GM19023 (cell line): ENCODE measurements around the gene NLRP1.

Experiments used
- ATAC-seq: cut with Tn5 transposase; IDR thresholded peaks from one replicate; pipeline ENCODE4 v1.9.1; 2021; ENCODE audit warnings: mild to moderate bottlenecking, moderate library complexity; ENCODE audit not compliant: unreplicated experiment

NLRP1 gene

DNA sequence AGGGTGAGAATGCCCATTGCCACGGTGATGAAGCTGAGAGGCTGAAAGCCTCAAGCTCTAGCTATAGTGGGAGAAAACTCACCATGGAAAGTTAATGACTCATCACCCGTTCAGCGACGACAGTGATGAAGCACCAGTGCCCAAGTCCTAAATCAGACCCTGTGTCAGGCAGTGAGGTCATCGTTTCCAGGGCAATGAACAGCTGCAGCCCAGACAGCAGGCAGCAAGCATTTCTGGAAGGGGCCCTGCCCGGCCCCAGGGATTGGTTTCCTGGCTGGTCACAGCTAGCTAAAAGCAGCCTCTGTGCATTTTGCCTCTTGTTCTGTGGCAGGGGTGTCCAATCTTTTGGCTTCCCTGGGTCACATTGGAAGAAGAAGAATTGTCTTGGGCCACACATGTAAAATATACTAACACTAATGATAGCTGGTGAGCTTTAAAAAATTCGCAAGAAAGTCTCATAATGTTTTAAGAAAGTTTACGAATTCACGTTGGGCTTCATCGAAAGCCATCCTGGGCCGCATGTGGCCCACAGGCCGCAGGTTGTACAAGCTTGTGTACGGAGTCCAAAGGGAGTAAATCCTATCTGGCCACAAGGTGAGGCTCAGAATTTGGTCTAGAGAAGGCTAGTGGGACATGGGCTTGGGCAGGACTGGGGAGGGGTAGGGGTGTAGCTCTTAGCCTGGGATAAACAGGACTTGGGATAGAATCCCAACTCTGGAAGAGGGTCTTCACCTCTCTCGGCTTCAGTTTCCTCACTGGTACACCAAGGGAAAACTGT is 57.3 kb downstream of the NLRP1 start:
- ATAC-seq, result no peak

DNA sequence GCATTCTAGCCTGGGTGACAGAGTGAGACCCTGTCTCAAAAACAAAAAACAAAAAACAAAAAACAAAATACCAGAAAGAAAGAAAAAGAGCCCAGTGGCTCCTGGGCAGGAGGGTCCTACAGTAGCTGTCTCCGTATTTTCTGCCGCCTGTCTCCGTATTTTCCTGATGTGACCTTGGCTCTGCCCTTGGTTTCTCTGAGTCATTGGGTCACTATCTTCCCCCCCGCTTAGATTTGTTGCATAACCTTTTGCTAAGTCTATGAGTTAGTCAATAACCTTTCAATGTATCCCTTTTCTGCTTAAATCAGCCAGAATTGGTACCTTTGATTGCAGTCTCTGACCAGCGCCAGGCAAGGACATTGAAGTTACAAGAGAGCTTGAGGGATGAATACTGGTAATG is 61.1 kb downstream of the NLRP1 start:
- no peak for ATAC-seq

DNA sequence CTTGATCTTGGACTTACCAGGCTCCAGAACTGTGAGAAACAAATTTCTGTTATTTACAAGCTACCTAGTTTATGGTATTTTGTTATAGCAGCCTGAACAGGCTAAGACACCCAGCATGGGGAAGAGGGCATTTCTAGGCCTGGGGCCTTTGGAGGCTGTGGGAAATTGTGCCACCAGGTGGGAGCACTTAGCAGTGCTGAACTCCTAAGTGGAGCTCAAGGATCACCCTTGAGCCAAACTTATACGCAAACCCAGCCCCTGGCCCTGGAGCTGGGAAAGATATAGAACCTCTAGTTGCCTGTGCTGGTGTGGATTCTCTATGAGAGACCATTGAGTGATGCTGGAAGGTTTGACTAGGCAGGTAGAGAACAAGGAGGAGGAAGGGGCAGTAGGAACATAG is 61.8 kb downstream of the NLRP1 start:
- ATAC-seq, result no peak

DNA sequence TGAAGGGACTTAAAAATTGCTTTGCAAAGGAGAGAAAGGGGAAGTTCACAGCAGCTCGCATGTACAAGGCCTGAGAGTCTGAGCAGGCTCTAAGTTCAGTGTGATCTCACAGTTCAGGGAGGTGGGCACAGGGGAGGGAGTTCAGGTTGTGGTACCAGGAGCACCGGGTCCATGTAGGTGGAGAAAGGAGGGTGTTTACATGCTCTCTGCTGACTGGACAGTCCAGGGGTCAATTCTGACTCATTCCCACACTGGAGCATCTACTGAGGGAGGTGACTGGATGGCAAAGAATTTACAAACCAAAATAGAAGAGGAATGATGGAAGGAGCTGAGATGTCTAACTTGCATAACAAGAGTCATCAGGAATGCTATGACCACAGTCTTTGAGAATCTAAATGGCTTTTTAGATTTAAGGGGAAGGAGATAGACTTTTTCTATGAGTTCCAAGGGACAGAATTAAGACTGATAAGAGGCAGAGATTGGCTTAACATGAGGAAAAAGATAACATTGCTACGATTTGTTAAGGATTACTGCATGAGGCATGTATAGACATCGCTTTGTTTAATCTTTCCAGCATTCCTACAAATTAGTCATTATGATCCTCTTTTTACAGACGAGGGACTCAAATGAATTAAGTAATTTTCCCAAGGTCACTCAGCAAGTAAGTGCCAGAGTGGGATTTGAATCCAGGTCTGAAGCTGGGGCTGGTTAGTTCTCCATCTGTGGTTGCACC is 68.1 kb downstream of the NLRP1 start:
- no peak for ATAC-seq

DNA sequence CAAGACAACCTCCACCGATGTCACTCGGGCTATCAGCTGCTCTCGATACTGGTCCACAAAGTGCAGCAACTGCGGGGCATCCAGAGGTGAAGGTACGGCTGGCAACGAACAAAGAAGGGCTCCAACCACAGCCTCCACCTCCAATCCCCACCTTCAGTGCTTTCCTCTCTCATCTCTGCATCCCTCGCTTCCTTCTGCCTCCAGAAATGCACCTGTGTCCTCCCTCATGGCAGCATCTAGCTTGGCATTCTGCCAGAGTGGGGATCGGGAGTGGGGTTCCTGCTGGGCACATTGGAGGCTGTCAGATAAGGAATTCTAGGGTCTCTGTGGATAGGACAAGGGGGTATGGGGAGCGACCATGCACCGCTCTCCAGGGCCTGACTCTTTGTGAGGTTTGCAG is 69.3 kb downstream of the NLRP1 start:
- no peak for ATAC-seq

DNA sequence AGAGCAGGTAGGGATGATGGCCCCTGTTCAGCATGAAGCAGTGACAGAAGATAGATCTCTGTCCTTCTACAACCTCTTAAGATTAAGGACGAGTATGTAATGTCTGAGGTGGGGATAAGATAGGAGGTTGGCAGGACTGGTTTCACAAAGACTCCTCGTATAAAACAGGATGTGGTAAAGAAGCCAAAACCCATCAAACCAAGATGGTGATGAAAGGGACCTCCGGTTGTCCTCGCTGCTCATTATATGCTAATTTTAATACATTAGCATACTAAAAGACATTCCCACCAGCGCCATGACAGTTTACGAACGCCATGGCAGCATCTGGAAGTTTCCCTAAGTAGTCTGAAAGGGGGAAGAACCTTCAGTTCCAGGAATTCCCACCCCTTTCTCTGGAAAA is 70.7 kb downstream of the NLRP1 start:
- no peak for ATAC-seq

DNA sequence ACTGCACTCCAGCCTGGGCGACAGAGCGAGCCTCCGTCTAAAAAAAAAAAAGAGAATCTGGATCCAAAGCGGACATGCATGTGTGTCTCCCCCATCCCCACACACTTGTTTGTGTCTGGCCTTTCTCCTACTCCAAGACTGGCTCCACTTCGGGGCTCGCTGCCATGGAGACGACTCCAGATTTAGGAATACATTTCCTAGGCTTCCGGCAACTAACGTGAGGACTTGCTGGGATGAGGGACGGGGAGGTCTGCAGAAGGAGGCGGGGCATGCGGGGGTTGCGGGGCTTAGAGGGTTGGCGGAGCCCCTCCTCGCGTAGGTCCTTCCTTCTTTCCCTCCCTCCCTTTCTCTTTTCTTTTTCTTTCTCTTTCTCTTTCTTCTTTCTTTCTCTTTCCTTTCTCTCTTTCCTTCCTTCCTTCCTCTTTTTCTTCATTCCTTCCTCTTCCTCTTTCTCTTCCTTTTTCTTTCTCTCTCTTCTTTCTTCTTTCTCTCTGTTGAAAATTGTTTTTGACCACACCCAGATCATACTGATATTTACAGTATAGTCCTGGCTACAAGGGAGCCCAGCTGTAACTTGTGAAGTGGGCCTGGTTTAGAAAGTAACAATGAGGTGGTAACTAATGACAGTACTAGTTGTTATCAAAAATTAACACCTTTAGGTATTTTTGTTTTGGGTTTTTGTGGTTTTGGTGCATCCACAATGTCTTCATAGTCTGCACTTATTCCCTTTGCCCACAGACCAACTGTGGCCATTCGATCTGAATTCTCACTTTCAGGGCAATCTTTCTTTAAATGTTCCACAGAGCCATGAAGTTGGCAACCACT is 72.7 kb downstream of the NLRP1 start:
- no peak for ATAC-seq

DNA sequence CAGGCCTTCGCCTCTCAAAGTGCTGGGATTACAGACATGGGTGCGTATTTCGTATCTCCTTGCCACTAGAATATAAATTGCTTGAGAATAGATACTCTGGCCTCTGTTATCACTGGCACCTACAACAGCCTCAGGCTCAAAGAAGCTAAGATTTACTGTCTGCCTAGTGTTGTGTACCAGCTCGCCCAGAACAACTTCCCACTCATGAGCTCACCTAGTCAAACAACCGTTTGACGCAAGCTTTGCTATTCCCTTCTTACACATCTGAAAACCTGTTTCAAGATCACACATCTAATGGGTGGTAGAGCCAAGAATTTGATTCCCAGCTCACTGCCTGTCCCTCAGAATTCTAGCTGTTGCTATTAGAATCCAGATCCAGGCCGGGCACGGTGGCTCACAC is 73.5 kb downstream of the NLRP1 start:
- ATAC-seq, result no peak

DNA sequence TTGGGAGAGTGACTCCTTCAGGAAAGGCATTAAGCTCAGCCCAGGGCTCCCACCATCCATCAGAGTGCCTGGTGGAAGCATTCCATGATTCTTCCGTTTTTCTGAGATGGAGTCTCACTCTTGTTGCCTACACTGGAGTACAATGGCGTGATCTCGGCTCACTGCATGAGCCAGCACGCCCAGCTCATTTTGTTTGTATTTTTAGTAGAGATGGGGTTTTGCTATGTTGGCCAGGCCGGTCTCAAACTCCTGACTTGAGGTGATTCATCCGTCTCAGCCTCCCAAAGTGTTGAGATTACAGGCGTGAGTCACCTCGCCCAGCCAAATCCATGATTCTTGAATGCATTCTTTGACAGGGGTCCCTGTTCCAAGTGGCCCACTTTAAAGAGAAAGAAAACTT is 74.8 kb downstream of the NLRP1 start:
- no peak for ATAC-seq

DNA sequence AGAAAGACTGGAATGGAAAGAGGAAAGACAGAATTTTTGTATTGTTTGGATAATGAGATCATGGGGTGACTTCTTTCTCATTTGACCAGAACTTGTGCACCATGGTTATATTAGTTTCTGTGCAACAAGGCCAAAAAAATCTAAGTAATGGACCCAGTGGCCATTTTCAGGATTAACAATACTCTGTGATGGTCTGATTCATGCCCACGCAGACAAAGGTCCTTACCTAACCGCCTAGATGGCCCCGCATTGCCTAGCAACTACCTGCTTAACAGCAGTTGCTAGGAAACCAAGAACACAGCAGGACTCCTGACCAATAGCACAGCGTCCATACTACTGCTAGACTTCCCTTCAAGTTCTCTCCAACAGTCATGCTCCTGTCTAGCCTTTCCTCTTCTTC is 75.5 kb downstream of the NLRP1 start:
- ATAC-seq, result no peak

DNA sequence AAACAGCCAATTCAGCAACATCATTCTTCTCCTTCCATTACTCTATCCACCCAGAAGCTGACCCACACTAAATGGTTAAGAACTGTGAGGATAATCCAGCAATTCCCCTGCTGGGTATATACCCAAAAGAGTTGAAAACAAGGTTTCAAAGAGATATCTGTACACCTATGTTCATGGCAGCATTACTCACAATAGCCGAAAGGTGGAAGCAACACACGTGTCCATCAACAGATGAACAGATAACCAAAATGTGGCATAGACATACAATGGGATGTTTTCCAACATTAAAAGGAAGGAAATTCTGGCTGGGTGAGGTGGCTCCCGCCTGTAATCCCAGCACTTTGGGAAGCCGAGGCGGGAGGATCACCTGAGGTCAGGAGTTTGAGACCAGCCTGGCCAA is 78.0 kb downstream of the NLRP1 start:
- ATAC-seq, result no peak

DNA sequence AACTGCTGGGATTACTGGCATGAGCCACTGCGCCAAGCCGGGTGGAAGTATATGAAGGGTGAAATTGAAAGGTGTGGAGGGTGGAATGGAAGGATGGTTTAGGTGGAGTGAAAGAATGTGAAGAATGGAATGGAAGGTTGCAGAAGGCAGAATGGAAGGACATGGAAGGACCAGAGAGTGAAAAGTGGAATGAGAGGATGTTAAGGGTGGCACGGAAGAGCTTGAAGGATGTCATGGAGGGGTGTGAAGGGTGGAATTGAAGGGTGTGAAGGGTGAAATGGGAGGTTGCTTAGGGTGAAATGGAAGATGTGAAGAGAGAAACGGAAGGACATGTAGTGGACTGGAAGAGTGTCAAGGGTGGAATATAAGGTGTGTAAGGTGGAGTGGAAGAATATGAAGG is 81.8 kb downstream of the NLRP1 start:
- no peak for ATAC-seq

DNA sequence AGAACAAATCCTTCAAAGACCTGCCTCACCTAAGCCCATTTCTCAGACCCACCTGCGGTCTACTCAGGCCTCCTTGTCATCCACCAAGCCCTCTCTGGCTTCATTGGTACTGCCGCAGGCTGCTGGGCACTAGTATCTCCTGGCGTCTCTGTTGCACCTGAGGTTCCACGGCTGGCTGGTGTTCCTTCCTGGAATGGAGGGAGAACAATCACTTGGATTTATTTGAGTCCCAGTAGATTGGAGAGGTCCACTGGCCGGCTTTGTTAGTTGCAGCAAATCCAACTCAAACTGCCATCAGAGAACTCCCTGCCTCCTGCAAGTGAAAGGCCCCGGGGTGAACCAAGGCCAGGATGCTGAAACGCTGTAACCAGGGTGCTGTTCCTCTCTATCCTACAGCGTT is 82.6 kb downstream of the NLRP1 start:
- ATAC-seq, result no peak

DNA sequence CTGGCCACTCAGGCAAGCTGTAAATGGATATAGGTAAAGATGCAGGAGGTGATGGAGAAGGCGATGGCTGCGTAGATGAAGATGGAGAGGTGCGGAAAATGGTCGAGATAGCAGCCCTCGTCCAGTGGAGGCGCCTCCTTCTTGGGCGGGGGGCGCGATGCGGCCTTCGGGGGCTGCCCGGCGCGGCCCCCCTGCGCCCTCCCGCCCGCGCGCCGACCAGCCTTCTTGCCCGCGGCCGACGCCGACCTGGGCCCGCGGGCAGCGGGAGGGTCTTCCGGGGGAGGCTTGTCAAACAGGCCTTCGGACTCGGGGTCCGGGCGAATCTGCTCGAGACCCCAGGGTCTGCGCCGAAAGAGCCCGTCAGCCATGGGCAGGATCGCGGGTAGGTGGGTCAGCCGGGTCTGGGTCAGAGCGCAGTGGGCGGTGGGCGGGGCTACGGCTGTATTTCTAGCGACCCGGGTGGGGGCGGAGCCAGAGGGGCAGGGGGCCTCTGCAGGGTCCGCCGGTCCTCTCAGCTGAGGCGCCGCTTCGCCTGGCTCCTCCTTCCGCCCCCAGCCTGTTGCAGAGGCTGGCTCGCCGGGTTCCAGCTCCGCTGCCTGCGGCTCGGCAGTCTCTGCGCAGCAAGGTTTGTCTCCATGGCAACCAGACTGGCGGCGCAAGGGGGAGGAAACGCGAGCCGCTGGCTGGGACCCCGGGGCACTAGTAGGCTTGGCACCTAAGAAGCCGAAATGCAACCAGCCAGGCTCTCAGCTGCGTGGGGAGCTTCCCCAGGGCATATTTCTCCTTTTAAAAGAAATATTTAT is 83.5 kb downstream of the NLRP1 start:
- no peak for ATAC-seq

DNA sequence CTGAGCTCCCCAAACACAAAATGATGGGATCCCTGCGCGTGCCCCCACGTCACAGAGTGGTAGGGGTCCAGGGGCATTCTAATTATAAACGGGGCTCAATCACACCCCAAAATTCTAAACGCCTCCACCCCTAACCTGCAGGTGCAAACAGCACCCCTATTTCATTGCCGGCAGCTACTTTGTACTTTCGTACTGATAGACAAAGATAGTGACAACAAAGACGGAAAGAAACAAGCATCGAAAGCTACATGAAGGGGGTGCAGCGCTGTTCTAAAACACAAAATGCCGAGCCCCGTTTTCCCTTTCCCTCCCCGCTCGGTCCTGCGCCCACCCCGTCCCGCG is 84.1 kb downstream of the NLRP1 start:
- ATAC-seq, result no peak

DNA sequence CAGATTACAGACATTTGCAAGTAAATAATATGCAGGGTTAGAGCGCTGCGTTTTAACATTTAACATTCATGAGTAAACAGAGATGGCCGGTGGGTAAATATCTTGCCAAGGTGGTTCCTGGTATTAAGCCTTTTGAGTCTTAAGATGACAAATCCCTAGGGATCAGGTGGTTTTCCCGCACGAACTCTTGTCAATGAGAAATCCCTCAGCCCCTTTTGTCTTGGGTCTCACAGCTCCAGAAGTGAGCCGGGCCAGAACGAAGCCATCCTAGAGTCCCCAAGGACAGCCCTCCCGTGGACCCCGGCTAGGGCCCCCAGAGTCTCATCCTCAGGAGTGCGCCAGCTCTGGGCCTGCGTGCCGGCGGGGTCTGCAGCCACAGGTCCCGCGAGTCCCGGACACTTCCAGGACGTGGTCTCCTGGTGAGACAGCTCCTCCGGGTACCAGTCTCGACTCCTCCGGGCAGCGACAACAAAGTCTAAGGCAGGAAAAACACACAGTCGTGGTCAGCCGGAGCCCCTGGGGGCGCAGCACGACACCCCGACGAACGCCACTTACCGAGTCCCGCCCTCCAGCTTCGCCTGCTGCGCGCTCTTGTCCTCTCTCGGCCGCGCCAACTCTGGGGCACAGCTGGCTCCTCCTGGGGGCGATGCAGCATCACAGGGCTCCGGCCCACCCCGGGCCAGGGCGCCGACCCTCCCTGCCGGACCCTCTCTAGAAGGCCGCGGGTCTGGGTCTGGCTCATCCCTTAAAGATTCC is 84.7 kb downstream of the NLRP1 start:
- no peak for ATAC-seq

DNA sequence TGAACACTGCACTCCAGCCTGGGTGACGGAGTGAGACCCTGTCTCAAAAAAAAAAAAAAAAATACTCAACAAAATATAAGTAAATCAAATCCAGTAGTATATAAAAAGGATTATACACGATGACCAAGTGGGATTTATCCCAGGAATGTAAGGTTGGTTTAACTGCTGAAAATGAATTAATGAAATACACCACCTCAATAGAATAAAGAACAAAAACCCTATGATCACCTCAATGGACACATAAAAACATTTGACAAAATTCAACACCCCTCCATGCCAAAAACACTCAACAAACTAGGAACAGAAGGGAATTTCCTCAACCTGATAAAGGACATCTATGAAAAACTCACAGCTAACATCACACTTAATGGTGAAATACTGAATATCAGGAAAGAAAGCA is 91.3 kb downstream of the NLRP1 start:
- ATAC-seq, result no peak

DNA sequence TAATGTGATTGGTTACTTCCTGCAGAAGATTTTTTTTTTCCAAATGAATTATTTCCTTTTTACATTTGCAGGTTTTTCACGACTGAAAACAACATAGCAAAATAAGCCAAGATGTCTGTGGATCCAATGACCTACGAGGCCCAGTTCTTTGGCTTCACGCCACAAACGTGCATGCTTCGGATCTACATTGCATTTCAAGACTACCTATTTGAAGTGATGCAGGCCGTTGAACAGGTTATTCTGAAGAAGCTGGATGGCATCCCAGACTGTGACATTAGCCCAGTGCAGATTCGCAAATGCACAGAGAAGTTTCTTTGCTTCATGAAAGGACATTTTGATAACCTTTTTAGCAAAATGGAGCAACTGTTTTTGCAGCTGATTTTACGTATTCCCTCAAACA is 95.6 kb downstream of the NLRP1 start:
- no peak for ATAC-seq

DNA sequence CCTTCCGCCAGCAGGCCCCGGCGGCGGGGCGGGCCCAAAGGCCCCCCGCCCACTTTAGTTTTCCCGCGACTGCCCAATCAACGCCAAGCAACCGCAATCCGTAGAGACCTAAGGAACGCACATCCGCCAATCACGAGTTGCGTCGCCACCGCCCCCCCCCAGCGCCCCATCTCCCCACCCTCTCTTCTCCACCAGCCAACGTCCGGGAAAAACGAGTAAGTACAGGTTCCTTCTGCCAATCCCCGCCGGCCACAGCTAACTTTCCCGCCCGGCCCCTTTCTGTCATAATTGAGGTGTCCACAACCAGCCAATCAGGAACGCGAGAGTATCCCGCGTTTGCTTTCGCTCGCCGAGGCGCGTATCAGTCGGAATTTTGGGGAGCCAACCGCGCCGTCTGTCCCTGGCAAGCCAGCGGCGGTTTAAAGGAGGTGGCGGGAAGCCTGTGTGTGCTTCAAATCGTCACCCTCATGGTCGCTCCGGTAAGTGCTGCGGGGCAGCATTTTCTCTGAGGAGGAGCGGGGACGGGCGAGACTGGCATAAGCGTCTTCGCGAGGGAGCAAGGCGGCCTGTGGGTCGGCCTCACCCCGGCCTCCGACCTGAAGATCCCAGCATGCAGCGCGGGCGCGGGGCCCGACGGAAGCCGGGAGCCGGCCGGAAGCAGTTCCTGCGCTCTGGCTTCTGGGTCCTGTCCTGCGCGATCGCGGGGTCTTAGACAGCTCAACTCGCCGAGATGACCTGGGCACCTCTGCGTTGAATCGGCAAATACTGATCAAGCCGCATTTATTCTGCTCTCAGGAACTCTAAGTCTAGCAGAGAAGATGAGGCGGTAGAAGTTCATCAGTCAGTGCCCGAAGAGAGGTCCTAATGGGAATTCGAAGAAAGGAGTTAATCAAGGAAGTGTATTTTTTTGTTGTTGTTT is 97.8 kb downstream of the NLRP1 start, which contains the start of gene MIS12:
MIS12 (plus strand) TSS at position 361 of the 919 bp plus-strand sequence. CDS start 2,297 bp downstream, outside the sequence.
- peak; percentile 80 for ATAC-seq
